Muscle of leg (tissue), 11 donors: ENCODE measurements around the gene BCO2. TPM values are rescaled to one million over a fixed set of nuclear protein-coding genes. Genes with fewer than 3 reads are reported as not detected.
"Not testable (repeated sequence)": the region's sequence is repeated elsewhere in the genome, so short reads cannot be mapped to it uniquely, and the experiment has no call there.

Experiments used
- DNase-seq: peaks from one replicate; pipeline ENCODE4 v3.0.0; 2013
- H3K27ac ChIP-seq: one replicate; pipeline ENCODE4 v1.5.1; 2013; ENCODE audit warnings: mild to moderate bottlenecking, low read length, control low read depth
- H3K27me3 ChIP-seq: one replicate; pipeline ENCODE4 v1.6.1; 2013; ENCODE audit warnings: low read length; ENCODE audit not compliant: control insufficient read depth, insufficient read depth
- H3K36me3 ChIP-seq: one replicate; pipeline ENCODE4 v1.6.1; 2013; ENCODE audit warnings: low read length; ENCODE audit not compliant: control insufficient read depth, insufficient read depth
- H3K4me1 ChIP-seq: one replicate; pipeline ENCODE4 v1.6.1; 2013; ENCODE audit warnings: low read length; ENCODE audit not compliant: control insufficient read depth, insufficient read depth
- H3K4me3 ChIP-seq: one replicate; pipeline ENCODE4 v1.5.1; 2013; ENCODE audit warnings: low read length, control low read depth
- H3K9me3 ChIP-seq: replicated peaks from 2 replicates; pipeline ENCODE4 v1.6.1; 2013; ENCODE audit warnings: low read depth, low read length; ENCODE audit not compliant: control insufficient read depth
- WGBS: methylation state at CpG from one replicate; pipeline ENCODE4 v1.1.5; 2013; ENCODE audit warnings: missing lambda C conversion rate; ENCODE audit not compliant: insufficient coverage; 5-methylcytosine and 5-hydroxymethylcytosine counted together
- polyA plus RNA-seq, 8 donors: library from polyadenylated mRNA; unstranded; fragments of 120-200 nt; gene quantifications; one replicate each; pipeline versions ENCODE4 v1.2.1 to v1.2.3, GENCODE V29; 2013; ENCODE audit warnings: inconsistent platforms in 1 of 8, low replicate concordance in 1 of 8; ENCODE audit not compliant: insufficient read length in 8 of 8, insufficient read depth in 1 of 8
- total RNA-seq: library from RNA; stranded (reverse); fragments of 120-200 nt; gene quantifications from one replicate; pipeline ENCODE4 v1.2.4, GENCODE V29; 2013

The BCO2 gene
- total and polyA plus RNA-seq, 9 donors = 5.3 to 13.6 (median 8.3) TPM

GRCh38 chr11:112156153-112156955 lies 19.0 kb upstream of the BCO2 start:
- no CpG with 5 or more reads among the region's 5 CpGs for WGBS
- Histone ChIP-seq H3K27ac (no peak overlapping the region), H3K27me3 (no peaks in the 10 kb centered on the region), H3K4me3 (no peak overlapping the region), H3K4me1 (no peaks in the 10 kb centered on the region), H3K9me3 (no peaks in the 10 kb centered on the region), H3K36me3 (no peaks in the 10 kb centered on the region)
- DNase-seq = no peak

GRCh38 chr11:112156956-112157766 lies 18.2 kb upstream of the BCO2 start:
- Histone ChIP-seq H3K27me3 (no peaks in the 10 kb centered on the region), H3K27ac (no peak overlapping the region), H3K4me3 (no peak overlapping the region), H3K9me3 (no peaks in the 10 kb centered on the region), H3K4me1 (no peaks in the 10 kb centered on the region), H3K36me3 (no peaks in the 10 kb centered on the region)
- no peak for DNase-seq
- 40% methylated on average over 1 of the region's 4 CpGs for WGBS

GRCh38 chr11:112159098-112160065 lies 15.9 kb upstream of the BCO2 start:
- Histone ChIP-seq H3K4me3 (no peak overlapping the region), H3K27me3 (no peaks in the 10 kb centered on the region), H3K9me3 (no peaks in the 10 kb centered on the region), H3K4me1 (no peaks in the 10 kb centered on the region), H3K36me3 (no peaks in the 10 kb centered on the region), H3K27ac (no peak overlapping the region)
- DNase-seq = no peak
- 95% methylated on average over 4 of the region's 7 CpGs for WGBS

- Histone ChIP-seq H3K9me3 (no peaks in the 10 kb centered on the region), H3K4me1 (no peaks in the 10 kb centered on the region), H3K27me3 (no peaks in the 10 kb centered on the region), H3K36me3 (no peaks in the 10 kb centered on the region), H3K27ac (no peak overlapping the region), H3K4me3 (no peak overlapping the region)
- no peak for DNase-seq
- whole genome bisulfite sequencing = no CpG with 5 or more reads among the region's 2 CpGs
Observed at GRCh38 chr11:112160091-112160848, 15.0 kb upstream of the BCO2 start.

- WGBS = no CpG with 5 or more reads among the region's 1 CpG
- DNase-seq = no peak
- Histone ChIP-seq H3K4me3 (no peak overlapping the region), H3K27ac (no peak overlapping the region), H3K4me1 (no peaks in the 10 kb centered on the region), H3K36me3 (no peaks in the 10 kb centered on the region), H3K9me3 (no peaks in the 10 kb centered on the region), H3K27me3 (no peaks in the 10 kb centered on the region)
Observed at GRCh38 chr11:112161012-112161411, 14.3 kb upstream of the BCO2 start.

GRCh38 chr11:112162200-112162599 lies 13.1 kb upstream of the BCO2 start:
- not testable (repeated sequence) for H3K27ac ChIP-seq, H3K9me3 ChIP-seq, DNase-seq, H3K4me3 ChIP-seq, H3K27me3 ChIP-seq, H3K36me3 ChIP-seq, H3K4me1 ChIP-seq
- WGBS = no CpG with 5 or more reads among the region's 1 CpG

GRCh38 chr11:112162761-112163546 lies 12.4 kb upstream of the BCO2 start:
- H3K36me3 ChIP-seq = no peaks in the 10 kb centered on the region
- no peak for DNase-seq
- no peak overlapping the region for H3K27ac ChIP-seq
- no peaks in the 10 kb centered on the region for H3K9me3 ChIP-seq
- no peaks in the 10 kb centered on the region for H3K27me3 ChIP-seq
- WGBS = no CpG with 5 or more reads among the region's 6 CpGs
- no peak overlapping the region for H3K4me3 ChIP-seq
- no peaks in the 10 kb centered on the region for H3K4me1 ChIP-seq

- H3K4me1 ChIP-seq = no peaks in the 10 kb centered on the region
- no peaks in the 10 kb centered on the region for H3K36me3 ChIP-seq
- H3K4me3 ChIP-seq = no peak within 1 kb of the TSS
- WGBS = 77% methylated on average over 7 of the region's 12 CpGs
- H3K9me3 ChIP-seq = no peaks in the 10 kb centered on the region
- no peak within 1 kb of the TSS for H3K27ac ChIP-seq
- DNase-seq = no peak
- H3K27me3 ChIP-seq = no peaks in the 10 kb centered on the region
Observed at GRCh38 chr11:112163875-112164685, 11.2 kb upstream of the BCO2 start, which contains the start of gene IL18. Gene IL18 (minus strand): TSS chr11:112164094. CDS start chr11:112155053, 9,041 bp downstream.
